ENCODE data around the gene DLGAP4. TPM values are rescaled to one million over a fixed set of nuclear protein-coding genes. Genes with fewer than 3 reads are reported as not detected.

The DLGAP4 gene
- total and polyA plus RNA-seq, 2 experiments from 2014 or later: 14.3 to 68.1 TPM

DNA sequence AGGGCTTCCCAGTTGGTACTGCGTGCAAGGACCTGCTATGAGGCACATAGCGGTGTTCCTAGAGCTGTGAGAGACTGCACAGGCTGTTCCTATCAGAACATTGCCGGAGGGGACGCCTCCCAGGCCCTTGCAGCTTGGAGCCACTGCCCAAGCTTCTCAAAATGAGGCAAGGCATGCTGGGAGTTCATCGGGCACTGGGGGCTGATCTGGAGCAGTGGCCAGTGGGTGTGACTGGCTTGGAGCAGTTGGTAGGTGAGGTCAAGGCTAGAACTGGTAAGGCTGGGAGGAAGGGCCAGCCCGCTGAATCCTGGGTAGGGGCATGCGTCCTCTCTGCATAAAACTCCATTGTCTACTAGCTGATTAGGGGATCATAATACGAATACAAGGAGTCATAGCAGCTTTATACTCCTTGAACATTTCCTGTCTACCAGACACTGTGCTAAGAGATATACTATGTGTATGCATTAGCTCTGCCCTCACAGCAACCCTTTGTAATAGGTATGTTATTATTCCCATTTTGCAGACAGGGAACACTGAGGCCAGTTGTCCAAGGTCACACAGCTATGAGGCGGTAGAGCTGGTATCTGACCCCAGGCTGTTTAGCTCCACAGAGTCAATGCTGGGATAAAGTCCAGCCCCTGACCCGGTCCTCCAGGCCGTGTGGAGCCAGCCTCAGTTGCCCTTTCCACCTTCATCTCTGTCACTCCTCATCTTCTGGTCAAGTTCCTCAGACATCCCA is 53.7 kb downstream of the DLGAP4 start:
- Histone ChIP-seq H3K4me3 (no peak overlapping the region), H4K20me1 (ENCODE audit: insufficient read depth) (no peaks in the 10 kb centered on the region), H3K9ac (no peak overlapping the region), H3K36me3 (ENCODE audit: low read depth) (no peaks in the 10 kb centered on the region), H3K4me1 (ENCODE audit: insufficient read depth) (no peaks in the 10 kb centered on the region), H3K4me2 (ENCODE audit: unreplicated experiment) (no peak overlapping the region), H3F3A (ENCODE audit: insufficient read depth) (no peaks in the 10 kb centered on the region), H3K9me2 (ENCODE audit: insufficient read depth) (no peaks in the 10 kb centered on the region), H3K79me2 (ENCODE audit: insufficient read depth) (no peaks in the 10 kb centered on the region), H2AFZ (no peak overlapping the region), H3K9me3 (ENCODE audit: low read depth) (no peaks in the 10 kb centered on the region), H3K27ac (no peak overlapping the region), H3K27me3 (replicated peaks; ENCODE audit: insufficient read depth) (peaks cover 31% of the 10 kb centered on the region)
- TF ChIP-seq EZH2 (IDR thresholded peaks at IDR 0.05; ENCODE audit: insufficient read depth, poor library complexity, severe bottlenecking) (no peak), EZH2phosphoT487 (IDR thresholded peaks at IDR 0.05; ENCODE audit: insufficient read depth, low read depth) (no peak)
- 45 to 55% methylated on average over 11 of the region's 11 CpGs for WGBS, 2 experiments (ENCODE audit: low coverage in 1 of 2, low lambda C conversion rate in 2 of 2, missing lambda C conversion rate in 2 of 2)
- in situ Hi-C loops (cut with MboI): no loop called here
- DNase-seq: no peak

DNA sequence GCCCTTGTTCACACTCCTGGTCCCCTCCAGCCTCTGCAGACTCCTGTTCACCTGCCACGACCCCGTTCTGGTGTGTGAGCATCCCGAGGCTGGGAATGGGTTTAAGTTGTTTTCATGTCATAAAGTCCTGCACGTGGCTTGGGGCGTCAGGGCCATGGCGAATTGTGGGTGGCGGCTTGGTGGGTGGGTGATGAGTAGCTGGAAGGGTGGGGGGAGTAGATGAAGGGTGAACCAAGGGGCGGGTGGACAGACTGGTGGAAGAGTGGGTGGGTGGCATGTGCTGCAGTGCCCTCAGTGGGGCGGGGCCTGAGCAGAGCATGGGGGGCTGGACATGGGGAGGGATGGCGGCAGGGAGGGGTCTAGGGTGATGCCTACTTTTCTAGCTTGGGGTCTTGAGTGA is 54.3 kb downstream of the DLGAP4 start:
- TF ChIP-seq EZH2 (IDR thresholded peaks at IDR 0.05; ENCODE audit: insufficient read depth, poor library complexity, severe bottlenecking) (no peak), EZH2phosphoT487 (IDR thresholded peaks at IDR 0.05; ENCODE audit: insufficient read depth, low read depth) (no peak)
- Histone ChIP-seq H3K9me2 (ENCODE audit: insufficient read depth) (no peaks in the 10 kb centered on the region), H3K4me2 (ENCODE audit: unreplicated experiment) (no peak overlapping the region), H3K9me3 (ENCODE audit: low read depth) (no peaks in the 10 kb centered on the region), H3K36me3 (ENCODE audit: low read depth) (no peaks in the 10 kb centered on the region), H3K9ac (no peak overlapping the region), H3K27me3 (replicated peaks; ENCODE audit: insufficient read depth) (peaks cover 32% of the 10 kb centered on the region), H3K27ac (no peak overlapping the region), H3K4me3 (no peak overlapping the region), H2AFZ (no peak overlapping the region), H3F3A (ENCODE audit: insufficient read depth) (no peaks in the 10 kb centered on the region), H3K79me2 (ENCODE audit: insufficient read depth) (no peaks in the 10 kb centered on the region), H3K4me1 (ENCODE audit: insufficient read depth) (no peaks in the 10 kb centered on the region), H4K20me1 (ENCODE audit: insufficient read depth) (no peaks in the 10 kb centered on the region)
- in situ Hi-C loops (cut with MboI): no loop called here
- 33 to 39% methylated on average over 8 to 10 of the region's 10 CpGs for WGBS, 2 experiments (ENCODE audit: low coverage in 1 of 2, low lambda C conversion rate in 2 of 2, missing lambda C conversion rate in 2 of 2)
- no peak for DNase-seq

DNA sequence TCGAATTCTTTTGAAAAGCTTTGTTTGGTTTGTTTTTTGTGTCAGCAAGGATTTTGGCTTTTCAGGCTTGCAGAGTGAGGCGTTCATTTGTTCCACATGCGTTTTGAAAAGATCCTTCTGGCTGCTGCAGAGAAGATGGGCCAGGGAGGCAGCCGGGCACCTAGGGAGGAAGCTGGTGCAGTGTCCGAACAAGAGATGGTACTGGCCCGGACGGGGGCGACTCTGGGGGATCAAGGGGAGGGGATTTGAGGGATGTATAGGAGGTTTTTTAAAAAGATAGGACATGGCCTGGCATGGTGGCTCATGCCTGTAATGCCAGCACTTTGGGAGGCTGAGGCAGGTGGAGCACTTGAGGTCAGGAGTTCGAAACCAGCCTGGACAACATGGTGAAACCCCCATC is 55.3 kb downstream of the DLGAP4 start:
- WGBS, 2 experiments (ENCODE audit: low coverage in 1 of 2, low lambda C conversion rate in 2 of 2, missing lambda C conversion rate in 2 of 2): 47 to 48% methylated on average over 9 of the region's 9 CpGs
- Histone ChIP-seq H4K20me1 (ENCODE audit: insufficient read depth) (no peaks in the 10 kb centered on the region), H3K9me3 (ENCODE audit: low read depth) (no peaks in the 10 kb centered on the region), H3K79me2 (ENCODE audit: insufficient read depth) (no peaks in the 10 kb centered on the region), H3K4me2 (ENCODE audit: unreplicated experiment) (no peak overlapping the region), H3K9me2 (ENCODE audit: insufficient read depth) (no peaks in the 10 kb centered on the region), H3K36me3 (ENCODE audit: low read depth) (no peaks in the 10 kb centered on the region), H3K4me1 (ENCODE audit: insufficient read depth) (no peaks in the 10 kb centered on the region), H3K27ac (no peak overlapping the region), H3K27me3 (replicated peaks; ENCODE audit: insufficient read depth) (peaks cover 42% of the 10 kb centered on the region), H3F3A (ENCODE audit: insufficient read depth) (no peaks in the 10 kb centered on the region), H2AFZ (no peak overlapping the region), H3K9ac (no peak overlapping the region), H3K4me3 (no peak overlapping the region)
- TF ChIP-seq EZH2 (IDR thresholded peaks at IDR 0.05; ENCODE audit: insufficient read depth, poor library complexity, severe bottlenecking): no peak
- DNase-seq: no peak
- in situ Hi-C loops (cut with MboI): no loop called here

DNA sequence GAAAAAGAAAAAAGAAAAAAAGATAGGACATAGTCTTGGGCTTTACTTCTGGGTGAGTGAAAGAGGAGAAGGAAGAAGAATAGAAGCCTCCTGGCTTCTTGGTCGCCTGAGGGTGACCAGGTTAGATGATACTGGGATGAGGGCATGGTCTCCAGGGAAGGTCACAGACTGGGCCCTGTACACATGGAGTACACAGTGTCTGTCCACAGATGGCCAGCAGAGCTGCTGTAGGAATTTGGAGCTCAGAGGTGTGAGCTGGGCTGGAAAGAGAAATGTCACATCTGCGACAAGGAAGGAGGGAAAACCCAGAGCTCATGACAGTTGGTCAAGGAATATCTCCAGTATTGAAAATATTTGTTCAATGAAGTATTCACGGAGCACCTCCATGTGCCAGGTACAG is 56.1 kb downstream of the DLGAP4 start:
- Histone ChIP-seq H3F3A (ENCODE audit: insufficient read depth) (no peaks in the 10 kb centered on the region), H3K36me3 (ENCODE audit: low read depth) (no peaks in the 10 kb centered on the region), H3K4me1 (ENCODE audit: insufficient read depth) (no peaks in the 10 kb centered on the region), H3K27me3 (replicated peaks; ENCODE audit: insufficient read depth) (peaks cover 46% of the 10 kb centered on the region), H3K27ac (no peak overlapping the region), H3K4me2 (ENCODE audit: unreplicated experiment) (no peak overlapping the region), H3K79me2 (ENCODE audit: insufficient read depth) (no peaks in the 10 kb centered on the region), H3K9me3 (ENCODE audit: low read depth) (no peaks in the 10 kb centered on the region), H2AFZ (no peak overlapping the region), H3K9ac (no peak overlapping the region), H3K9me2 (ENCODE audit: insufficient read depth) (no peaks in the 10 kb centered on the region), H4K20me1 (ENCODE audit: insufficient read depth) (no peaks in the 10 kb centered on the region), H3K4me3 (no peak overlapping the region)
- WGBS, 2 experiments (ENCODE audit: low coverage in 1 of 2, low lambda C conversion rate in 2 of 2, missing lambda C conversion rate in 2 of 2): 34 to 42% methylated on average over 3 of the region's 3 CpGs
- TF ChIP-seq EZH2phosphoT487 (IDR thresholded peaks at IDR 0.05; ENCODE audit: insufficient read depth, low read depth): no peak
- no peak for TF ChIP-seq EZH2 (IDR thresholded peaks at IDR 0.05; ENCODE audit: insufficient read depth, poor library complexity, severe bottlenecking)
- in situ Hi-C loops (cut with MboI): no loop called here
- DNase-seq: no peak
